ENCODE measurements around the gene C16orf96.

The C16orf96 gene

DNA sequence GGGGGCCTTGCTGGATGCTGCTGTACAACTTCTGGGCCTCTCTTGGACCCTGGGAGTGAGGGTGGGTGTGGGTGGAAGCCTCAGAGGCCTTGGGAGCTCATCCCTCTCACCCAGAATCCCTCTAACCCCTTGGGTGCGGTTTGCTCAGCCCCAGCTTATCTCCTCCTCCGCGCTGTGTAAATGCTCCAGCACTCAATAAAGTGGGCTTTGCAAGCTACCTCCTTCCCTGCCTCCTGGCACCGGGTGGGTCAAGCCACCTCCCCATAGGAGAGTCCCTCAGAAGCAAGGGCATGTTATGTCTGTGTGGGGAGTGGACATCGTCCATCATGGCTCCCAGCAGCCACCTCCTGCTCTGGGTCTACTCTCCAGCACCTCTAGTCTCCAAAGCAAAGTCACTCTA lies 46.0 kb upstream of the C16orf96 start:
- WGBS (ENCODE audit: extremely low coverage, insufficient coverage, low lambda C conversion rate): no CpG with 5 or more reads among the region's 5 CpGs
- no peak overlapping the region for H2BK5ac ChIP-seq (ENCODE audit: low read length)
- no peak overlapping the region for H2BK120ac ChIP-seq (ENCODE audit: low read depth, low read length)
- no peak overlapping the region for H3K4me3 ChIP-seq (ENCODE audit: low read length)
- H3K36me3 ChIP-seq (ENCODE audit: control insufficient read depth, insufficient read depth, low read length): peaks cover 5% of the 10 kb centered on the region
- H3K27ac ChIP-seq (ENCODE audit: low read depth, low read length): no peak overlapping the region
- no peak overlapping the region for H2AK5ac ChIP-seq (ENCODE audit: low read length)
- H4K5ac ChIP-seq (ENCODE audit: low read length): no peak overlapping the region
- no peak overlapping the region for H4K8ac ChIP-seq (ENCODE audit: low read depth, low read length)
- no peaks in the 10 kb centered on the region for H3K27me3 ChIP-seq (ENCODE audit: insufficient read depth, low read length, poor library complexity)
- H3K23ac ChIP-seq (ENCODE audit: low read length): no peak overlapping the region
- H3K79me1 ChIP-seq (ENCODE audit: low read length): no peaks in the 10 kb centered on the region
- H3K4me1 ChIP-seq (ENCODE audit: control insufficient read depth, low read depth, low read length): no peaks in the 10 kb centered on the region
- H3K18ac ChIP-seq (ENCODE audit: low read length): no peak overlapping the region
- H3K56ac ChIP-seq (ENCODE audit: low read length): no peak overlapping the region
- H3K79me2 ChIP-seq (ENCODE audit: control insufficient read depth, insufficient read depth, low read length): no peaks in the 10 kb centered on the region
- no peak overlapping the region for H3K9ac ChIP-seq (ENCODE audit: low read length)
- no peak for DNase-seq
- H2BK15ac ChIP-seq (replicated peaks; ENCODE audit: low read depth): no peak overlapping the region
- no peak overlapping the region for H3K4ac ChIP-seq (ENCODE audit: low read depth, low read length)
- no peak overlapping the region for H3K4me2 ChIP-seq (ENCODE audit: low read length)

DNA sequence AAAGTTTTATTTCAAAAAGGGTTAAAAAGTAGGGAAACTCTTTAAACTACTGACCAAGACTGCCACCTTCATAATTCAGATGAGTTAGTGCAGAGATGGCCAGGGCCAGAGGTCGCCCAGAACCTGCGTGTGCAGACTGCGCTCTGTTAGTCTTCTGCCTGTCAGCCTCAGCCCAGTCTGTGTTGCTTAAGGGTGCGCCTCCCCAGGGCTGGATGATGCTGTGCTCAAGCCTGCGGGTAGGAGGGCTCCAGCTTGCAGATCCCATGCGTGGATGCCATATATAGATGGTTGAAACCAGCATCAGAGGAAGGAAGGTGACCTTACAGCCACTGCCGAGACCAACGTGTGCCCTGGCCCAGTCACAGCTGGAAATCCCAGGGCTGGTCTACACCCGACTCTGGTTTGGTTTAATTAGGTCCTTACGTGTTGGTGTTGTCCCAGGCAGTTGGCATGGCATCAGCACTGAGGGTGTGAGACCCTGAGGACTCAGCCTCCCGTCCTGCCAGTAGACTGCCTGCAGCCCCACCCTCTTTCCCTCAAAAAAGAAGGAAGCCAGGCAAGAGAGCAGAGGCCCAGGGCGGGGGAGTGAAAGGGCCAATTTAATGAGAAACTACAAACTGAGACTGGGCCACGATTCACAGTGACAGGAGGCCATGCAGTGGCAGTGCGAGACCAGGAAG lies 45.3 kb upstream of the C16orf96 start:
- Histone ChIP-seq H2BK5ac (ENCODE audit: low read length) (no peak overlapping the region), H3K56ac (ENCODE audit: low read length) (no peak overlapping the region), H2BK15ac (replicated peaks; ENCODE audit: low read depth) (no peak overlapping the region), H3K79me2 (ENCODE audit: control insufficient read depth, insufficient read depth, low read length) (no peaks in the 10 kb centered on the region), H3K18ac (ENCODE audit: low read length) (no peak overlapping the region), H3K9ac (ENCODE audit: low read length) (no peak overlapping the region), H4K8ac (ENCODE audit: low read depth, low read length) (no peak overlapping the region), H3K36me3 (ENCODE audit: control insufficient read depth, insufficient read depth, low read length) (peaks cover 5% of the 10 kb centered on the region), H3K4ac (ENCODE audit: low read depth, low read length) (no peak overlapping the region), H3K4me2 (ENCODE audit: low read length) (no peak overlapping the region), H3K79me1 (ENCODE audit: low read length) (no peaks in the 10 kb centered on the region), H3K4me3 (ENCODE audit: low read length) (no peak overlapping the region), H2AK5ac (ENCODE audit: low read length) (no peak overlapping the region), H3K27me3 (ENCODE audit: insufficient read depth, low read length, poor library complexity) (no peaks in the 10 kb centered on the region), H4K5ac (ENCODE audit: low read length) (no peak overlapping the region), H3K4me1 (ENCODE audit: control insufficient read depth, low read depth, low read length) (no peaks in the 10 kb centered on the region), H2BK120ac (ENCODE audit: low read depth, low read length) (no peak overlapping the region), H3K27ac (ENCODE audit: low read depth, low read length) (no peak overlapping the region), H3K23ac (ENCODE audit: low read length) (no peak overlapping the region)
- WGBS (ENCODE audit: extremely low coverage, insufficient coverage, low lambda C conversion rate): no CpG with 5 or more reads among the region's 14 CpGs
- no peak for DNase-seq

DNA sequence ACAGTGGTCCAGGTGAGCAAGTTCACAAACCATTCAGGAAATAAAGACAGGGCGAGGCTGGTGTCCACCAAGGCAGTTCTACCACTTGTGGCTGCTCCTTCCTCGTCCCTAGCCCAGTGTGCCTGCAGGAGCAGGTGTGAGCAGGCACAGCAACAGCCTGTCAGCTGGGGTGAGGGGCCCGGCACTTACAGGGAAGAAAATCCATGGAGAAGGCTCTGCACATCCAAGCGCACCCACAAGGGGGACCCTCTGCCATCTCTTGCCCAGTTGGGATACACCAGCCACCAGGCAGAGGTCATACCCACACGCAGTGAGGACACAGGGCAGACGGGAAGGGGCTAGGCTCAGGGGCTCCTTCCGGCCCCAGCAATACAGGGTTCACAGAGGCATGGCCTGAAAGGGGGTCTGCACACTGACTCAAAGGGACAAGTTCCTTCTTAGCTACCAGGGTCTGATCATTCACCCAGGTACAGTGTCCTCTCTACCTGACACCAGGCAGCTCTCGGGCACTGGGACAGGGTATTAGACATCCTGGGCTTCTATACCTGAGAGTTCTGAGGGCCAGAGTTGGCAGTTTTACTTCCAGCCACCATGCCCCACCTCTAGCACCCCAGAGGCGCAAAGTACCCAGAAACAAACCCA lies 44.6 kb upstream of the C16orf96 start:
- Histone ChIP-seq H3K79me2 (ENCODE audit: control insufficient read depth, insufficient read depth, low read length) (no peaks in the 10 kb centered on the region), H4K5ac (ENCODE audit: low read length) (no peak overlapping the region), H3K4me2 (ENCODE audit: low read length) (no peak overlapping the region), H2BK120ac (ENCODE audit: low read depth, low read length) (no peak overlapping the region), H2BK15ac (replicated peaks; ENCODE audit: low read depth) (no peak overlapping the region), H3K4me3 (ENCODE audit: low read length) (no peak overlapping the region), H3K9ac (ENCODE audit: low read length) (no peak overlapping the region), H3K56ac (ENCODE audit: low read length) (no peak overlapping the region), H4K8ac (ENCODE audit: low read depth, low read length) (no peak overlapping the region), H3K27me3 (ENCODE audit: insufficient read depth, low read length, poor library complexity) (no peaks in the 10 kb centered on the region), H3K27ac (ENCODE audit: low read depth, low read length) (no peak overlapping the region), H3K36me3 (ENCODE audit: control insufficient read depth, insufficient read depth, low read length) (peaks cover 5% of the 10 kb centered on the region), H3K79me1 (ENCODE audit: low read length) (no peaks in the 10 kb centered on the region), H3K4ac (ENCODE audit: low read depth, low read length) (no peak overlapping the region), H3K23ac (ENCODE audit: low read length) (no peak overlapping the region), H3K18ac (ENCODE audit: low read length) (no peak overlapping the region), H2BK5ac (ENCODE audit: low read length) (no peak overlapping the region), H2AK5ac (ENCODE audit: low read length) (no peak overlapping the region), H3K4me1 (ENCODE audit: control insufficient read depth, low read depth, low read length) (no peaks in the 10 kb centered on the region)
- peak; percentile 86 for DNase-seq
- no CpG with 5 or more reads among the region's 9 CpGs for WGBS (ENCODE audit: extremely low coverage, insufficient coverage, low lambda C conversion rate)

DNA sequence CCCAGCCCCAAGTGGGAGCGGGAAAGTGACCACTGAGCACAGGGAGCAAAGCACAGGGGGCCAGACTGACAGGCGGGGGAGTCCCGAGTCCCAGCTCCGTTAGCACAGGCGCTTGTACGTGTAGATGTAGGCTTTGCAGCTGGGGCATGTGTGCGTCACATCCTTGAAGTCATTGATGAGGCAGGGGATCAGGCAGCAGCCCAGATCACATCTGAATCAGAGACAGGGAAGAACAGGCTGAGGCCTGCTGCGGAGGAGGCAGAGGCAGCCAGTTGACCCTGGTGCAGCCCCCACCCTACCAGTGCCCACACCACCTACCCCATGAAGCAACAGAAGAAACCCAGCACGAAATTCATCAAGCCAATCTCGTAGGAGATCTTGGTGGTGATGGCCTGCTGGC lies 43.7 kb upstream of the C16orf96 start:
- Histone ChIP-seq H3K23ac (ENCODE audit: low read length) (no peak overlapping the region), H3K4ac (ENCODE audit: low read depth, low read length) (no peak overlapping the region), H3K36me3 (ENCODE audit: control insufficient read depth, insufficient read depth, low read length) (peaks cover 4% of the 10 kb centered on the region), H3K27ac (ENCODE audit: low read depth, low read length) (no peak overlapping the region), H3K79me2 (ENCODE audit: control insufficient read depth, insufficient read depth, low read length) (no peaks in the 10 kb centered on the region), H3K4me2 (ENCODE audit: low read length) (no peak overlapping the region), H4K5ac (ENCODE audit: low read length) (no peak overlapping the region), H3K27me3 (ENCODE audit: insufficient read depth, low read length, poor library complexity) (no peaks in the 10 kb centered on the region), H2AK5ac (ENCODE audit: low read length) (no peak overlapping the region), H2BK120ac (ENCODE audit: low read depth, low read length) (no peak overlapping the region), H3K56ac (ENCODE audit: low read length) (no peak overlapping the region), H3K18ac (ENCODE audit: low read length) (no peak overlapping the region), H3K79me1 (ENCODE audit: low read length) (no peaks in the 10 kb centered on the region), H3K4me1 (ENCODE audit: control insufficient read depth, low read depth, low read length) (no peaks in the 10 kb centered on the region), H3K9ac (ENCODE audit: low read length) (no peak overlapping the region), H4K8ac (ENCODE audit: low read depth, low read length) (no peak overlapping the region), H2BK15ac (replicated peaks; ENCODE audit: low read depth) (no peak overlapping the region), H3K4me3 (ENCODE audit: low read length) (no peak overlapping the region), H2BK5ac (ENCODE audit: low read length) (no peak overlapping the region)
- no CpG with 5 or more reads among the region's 10 CpGs for WGBS (ENCODE audit: extremely low coverage, insufficient coverage, low lambda C conversion rate)
- DNase-seq: no peak

DNA sequence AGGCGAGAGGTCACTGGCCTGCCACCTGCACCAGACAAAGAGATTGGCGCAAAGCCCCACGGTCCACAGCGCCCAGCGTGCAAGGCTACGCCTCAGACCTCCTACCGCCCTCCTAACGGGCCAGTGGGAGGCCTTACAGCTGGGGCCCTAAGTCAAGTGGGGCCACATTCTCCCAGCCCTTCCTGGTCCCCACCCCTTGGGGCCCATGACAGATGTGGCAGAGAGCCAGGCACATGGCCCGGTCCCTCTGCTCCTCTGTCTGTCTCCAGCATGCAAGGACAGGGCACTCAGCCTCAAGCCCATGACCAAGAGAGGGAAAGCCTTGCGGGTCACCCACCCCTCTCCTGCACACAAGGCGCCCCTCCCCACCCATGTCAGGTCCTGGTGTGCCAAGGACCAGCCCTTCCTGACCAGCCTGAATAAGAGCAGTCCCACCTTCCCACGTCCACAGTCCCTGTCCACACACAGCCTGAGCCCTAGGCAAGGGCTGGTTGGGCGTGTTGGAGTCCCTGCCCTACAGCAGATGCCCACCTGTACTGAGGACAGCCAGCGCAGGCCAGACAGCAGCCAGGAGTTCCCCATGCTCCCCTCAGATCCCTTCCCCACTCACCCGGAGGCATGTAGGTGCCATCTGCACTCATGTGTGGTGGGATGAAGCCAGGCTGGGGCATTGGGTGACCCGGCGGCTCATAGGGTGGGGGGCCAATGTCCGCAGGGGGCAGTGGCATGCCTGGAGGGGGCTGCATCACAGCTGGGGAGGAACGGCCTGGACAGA lies 42.9 kb upstream of the C16orf96 start:
- Histone ChIP-seq H3K4ac (ENCODE audit: low read depth, low read length) (no peak overlapping the region), H3K79me2 (ENCODE audit: control insufficient read depth, insufficient read depth, low read length) (no peaks in the 10 kb centered on the region), H4K8ac (ENCODE audit: low read depth, low read length) (no peak overlapping the region), H3K79me1 (ENCODE audit: low read length) (no peaks in the 10 kb centered on the region), H2BK15ac (replicated peaks; ENCODE audit: low read depth) (no peak overlapping the region), H2BK120ac (ENCODE audit: low read depth, low read length) (no peak overlapping the region), H3K4me1 (ENCODE audit: control insufficient read depth, low read depth, low read length) (no peaks in the 10 kb centered on the region), H4K5ac (ENCODE audit: low read length) (no peak overlapping the region), H3K36me3 (ENCODE audit: control insufficient read depth, insufficient read depth, low read length) (peaks cover 4% of the 10 kb centered on the region), H3K4me3 (ENCODE audit: low read length) (no peak overlapping the region), H3K27ac (ENCODE audit: low read depth, low read length) (no peak overlapping the region), H3K4me2 (ENCODE audit: low read length) (no peak overlapping the region), H3K27me3 (ENCODE audit: insufficient read depth, low read length, poor library complexity) (no peaks in the 10 kb centered on the region), H3K18ac (ENCODE audit: low read length) (no peak overlapping the region), H3K9ac (ENCODE audit: low read length) (no peak overlapping the region), H2AK5ac (ENCODE audit: low read length) (no peak overlapping the region), H2BK5ac (ENCODE audit: low read length) (no peak overlapping the region), H3K23ac (ENCODE audit: low read length) (no peak overlapping the region), H3K56ac (ENCODE audit: low read length) (no peak overlapping the region)
- WGBS (ENCODE audit: extremely low coverage, insufficient coverage, low lambda C conversion rate): no CpG with 5 or more reads among the region's 19 CpGs
- DNase-seq: no peak
